GM12878 (cell line): ENCODE data around the gene PSMF1. TPM values are rescaled to one million over a fixed set of nuclear protein-coding genes. Genes with fewer than 3 reads are reported as not detected.

Source experiments
- ATAC-seq: fragments of 200-7000 bp; cut with Tn5 transposase; 3 replicates; pipeline ENCODE4 v1.9.1; 2020; ENCODE audit warnings: mild to moderate bottlenecking, moderate library complexity
- BruUV-seq: library from RNA; stranded (reverse); fragments of 400-500 nt; replicated peaks from 2 replicates; lab custom pipeline; 2021; lab: Mats Ljungman, UMichigan
- CTCF ChIA-PET: fragments of 300-600 bp; sonication (Branson Sonifier 250); formaldehyde crosslinking; extraction: SDS; loops from one replicate; lab custom pipeline; 2021; ENCODE audit warnings: inconsistent platforms; lab: Yijun Ruan, JAX
- POLR2A ChIA-PET: fragments of 350-600 bp; formaldehyde crosslinking; extraction: SDS; loops from one replicate; lab custom pipeline; 2021; ENCODE audit warnings: inconsistent platforms; lab: Charles Lee
- RAD21 ChIA-PET: fragments of 300-600 bp; sonication (Branson Sonifier 250); formaldehyde crosslinking; loops from one replicate; lab custom pipeline; 2023; ENCODE audit warnings: antibody characterized with exemption; ENCODE audit not compliant: unreplicated experiment; lab: Charles Lee
- SMC1A ChIA-PET: fragments of 300-600 bp; sonication (Branson Sonifier 250); formaldehyde crosslinking; loops from one replicate; lab custom pipeline; 2023; ENCODE audit not compliant: unreplicated experiment, uncharacterized antibody; lab: Charles Lee
- DNase-seq: peaks from one replicate; pipeline ENCODE4 v3.0.0-alpha.2; 2011; ENCODE audit warnings: low read depth, low spot score
- FAIRE-seq: peaks from 3 replicates; lab custom pipeline; 2011; peaks lifted over from hg19 to GRCh38; lab: Jason Lieb, UNC
- H2AFZ ChIP-seq: 2 replicates; pipeline ENCODE4 v1.6.0; 2011; ENCODE audit warnings: low read depth, low read length, control low read depth; ENCODE audit not compliant: control insufficient read depth
- H3K27ac ChIP-seq: 2 replicates; pipeline ENCODE4 v1.5.1; 2011; ENCODE audit warnings: control low read depth; ENCODE audit not compliant: control insufficient read depth, insufficient read depth
- H3K27me3 ChIP-seq, 2 experiments: replicated peaks in 1 of 2; 2 replicates each; pipeline versions ENCODE4 v1.6.0 to v1.6.1; 2011; ENCODE audit warnings: low read length in 1 of 2; ENCODE audit not compliant: control insufficient read depth in 2 of 2, insufficient read depth in 2 of 2
- H3K36me3 ChIP-seq, 2 experiments: 2 replicates each; pipeline ENCODE4 v1.5.1; 2011; ENCODE audit warnings: low read length in 1 of 2; ENCODE audit not compliant: control insufficient read depth in 2 of 2, insufficient read depth in 2 of 2
- H3K4me1 ChIP-seq: 2 replicates; pipeline ENCODE4 v1.6.1; 2011; ENCODE audit warnings: mild to moderate bottlenecking, low read length, moderate library complexity, mixed read lengths; ENCODE audit not compliant: control insufficient read depth, insufficient read depth
- H3K4me2 ChIP-seq: 2 replicates; pipeline ENCODE4 v1.6.0; 2011; ENCODE audit warnings: control low read depth; ENCODE audit not compliant: control insufficient read depth, insufficient read depth
- H3K4me3 ChIP-seq: fragments of 200-600 bp; sonication (generic); 2 replicates; pipeline ENCODE4 v1.5.1; 2016
- H3K79me2 ChIP-seq: 2 replicates; pipeline ENCODE4 v1.6.0; 2011; ENCODE audit warnings: low read length; ENCODE audit not compliant: control insufficient read depth, insufficient read depth
- H3K9ac ChIP-seq: 2 replicates; pipeline ENCODE4 v1.8.0; 2011; ENCODE audit warnings: low read length, control low read depth, mixed read lengths; ENCODE audit not compliant: control insufficient read depth, insufficient read depth
- H3K9me3 ChIP-seq: replicated peaks from 3 replicates; pipeline ENCODE4 v1.5.1; 2011; ENCODE audit warnings: mild to moderate bottlenecking, low read length; ENCODE audit not compliant: control insufficient read depth, insufficient read depth
- H4K20me1 ChIP-seq: 2 replicates; pipeline ENCODE4 v1.6.0; 2011; ENCODE audit not compliant: control insufficient read depth, insufficient read depth
- EGR1 ChIP-seq, 2 experiments: IDR thresholded peaks; 1 replicate in 1 of 2; 2 replicates in 1 of 2; pipeline ENCODE4 v1.6.1; 2011 to 2012; ENCODE audit warnings: low read depth in 2 of 2, low read length in 2 of 2, borderline replicate concordance in 1 of 2, mild to moderate bottlenecking in 1 of 2, moderate library complexity in 1 of 2
- FOS ChIP-seq: IDR thresholded peaks from 3 replicates; pipeline ENCODE4 v1.6.1; 2011; ENCODE audit warnings: borderline replicate concordance; ENCODE audit not compliant: insufficient read length; ENCODE audit errors: extremely low read depth
- FOXK2 ChIP-seq: fragments of 450-650 bp; IDR thresholded peaks from 2 replicates; pipeline ENCODE4 v1.6.1; 2017; ENCODE audit warnings: mild to moderate bottlenecking, moderate library complexity
- IKZF1 ChIP-seq: fragments of 450-650 bp; conservative IDR thresholded peaks from 2 replicates; pipeline ENCODE4 v1.6.1; 2017; ENCODE audit warnings: antibody characterized with exemption, mild to moderate bottlenecking
- NR2F1 ChIP-seq: fragments of 450-650 bp; conservative IDR thresholded peaks from 2 replicates; pipeline ENCODE4 v1.6.1; 2017; ENCODE audit warnings: mild to moderate bottlenecking
- SUZ12 ChIP-seq: fragments of 200-600 bp; sonication (generic); IDR thresholded peaks from one replicate; pipeline ENCODE4 v1.6.1; 2018; ENCODE audit warnings: antibody characterized with exemption, mild to moderate bottlenecking; ENCODE audit not compliant: unreplicated experiment
- TCF3 ChIP-seq: IDR thresholded peaks from 2 replicates; pipeline ENCODE4 v1.6.1; 2012; ENCODE audit warnings: low read depth, mild to moderate bottlenecking, low read length, borderline replicate concordance; ENCODE audit not compliant: insufficient read depth
- YBX1 ChIP-seq: fragments of 450-650 bp; IDR thresholded peaks from 2 replicates; pipeline ENCODE4 v1.6.1; 2016; ENCODE audit warnings: antibody characterized with exemption
- ZNF622 ChIP-seq: fragments of 450-650 bp; IDR thresholded peaks from 2 replicates; pipeline ENCODE4 v1.6.1; 2017; ENCODE audit warnings: mild to moderate bottlenecking, inconsistent platforms
- ZSCAN29 ChIP-seq: fragments of 450-650 bp; IDR thresholded peaks from 2 replicates; pipeline ENCODE4 v1.6.1; 2017; ENCODE audit warnings: mild to moderate bottlenecking, moderate library complexity
- WGBS: methylation state at CpG from one replicate; pipeline ENCODE4 v1.1.6; 2016; ENCODE audit warnings: low lambda C conversion rate; ENCODE audit not compliant: insufficient replicate concordance, insufficient coverage; ENCODE audit errors: missing lambda C conversion rate; 5-methylcytosine and 5-hydroxymethylcytosine counted together
- in situ Hi-C: fragments of 300-500 bp; cut with MboI; formaldehyde crosslinking; loops from 9 replicates; pipeline ENCODE4 v1.14.3; 2018; ENCODE audit warnings: mixed read lengths
- intact Hi-C: fragments of 100-400 bp; cut with micrococcal nuclease; formaldehyde crosslinking; loops from one replicate; pipeline ENCODE4 v1.14.2; 2022; ENCODE audit not compliant: unreplicated experiment
- polyA plus RNA-seq, 11 experiments: library from polyadenylated mRNA; depleted of rRNA in 4 of 11; unstranded in 6 of 11; stranded (reverse) in 5 of 11; fragments of >200 nt; fragmentation: Nextera tagmentation in 4 of 11; fragmentation: Illumina TruSeq in 1 of 11; extraction: Ambion mirVana in 4 of 11; extraction: Trizol in 1 of 11; gene quantifications; 1 replicate in 1 of 11; 2 replicates in 10 of 11; pipeline versions ENCODE4 v1.2.1 to v1.2.3, GENCODE V29; 2011 to 2016; ENCODE audit warnings: inconsistent platforms in 2 of 11, missing spikeins in 2 of 11, low read depth in 1 of 11
- total RNA-seq, 4 experiments: library from RNA; depleted of rRNA in 3 of 4; stranded (reverse); fragments of >200 nt in 3 of 4; fragmentation: Illumina TruSeq in 1 of 4; extraction: Trizol in 1 of 4; gene quantifications; 2 replicates each; pipeline versions ENCODE4 v1.2.1 to v1.2.3, GENCODE V29; 2013 to 2021
- TF ChIP-seq, protein P1 (sequence below): fragments of 450-650 bp; IDR thresholded peaks from 2 replicates; pipeline ENCODE4 v1.6.1; 2018; ENCODE audit warnings: mild to moderate bottlenecking, low read depth, moderate library complexity; ENCODE audit not compliant: partially characterized antibody
- TF ChIP-seq, protein P2 (sequence below): fragments of 450-650 bp; formaldehyde crosslinking; IDR thresholded peaks from 2 replicates; pipeline ENCODE4 v1.4.0; 2020; ENCODE audit warnings: mild to moderate bottlenecking, moderate library complexity
- TF ChIP-seq, protein P3 (sequence below): fragments of 450-650 bp; IDR thresholded peaks from 2 replicates; pipeline ENCODE4 v1.6.1; 2016; ENCODE audit warnings: mild to moderate bottlenecking
- TF ChIP-seq, protein P4 (sequence below): IDR thresholded peaks from 2 replicates; pipeline ENCODE4 v1.6.1; 2011; ENCODE audit warnings: mild to moderate bottlenecking, low read depth, low read length, moderate library complexity; ENCODE audit not compliant: insufficient replicate concordance

PSMF1 gene
- total and polyA plus RNA-seq, 10 of the 15 experiments (the other 5 are each of a cell fraction or from before 2014, with no cell fraction given), result 14.2 to 173 (median 40.6) TPM

DNA sequence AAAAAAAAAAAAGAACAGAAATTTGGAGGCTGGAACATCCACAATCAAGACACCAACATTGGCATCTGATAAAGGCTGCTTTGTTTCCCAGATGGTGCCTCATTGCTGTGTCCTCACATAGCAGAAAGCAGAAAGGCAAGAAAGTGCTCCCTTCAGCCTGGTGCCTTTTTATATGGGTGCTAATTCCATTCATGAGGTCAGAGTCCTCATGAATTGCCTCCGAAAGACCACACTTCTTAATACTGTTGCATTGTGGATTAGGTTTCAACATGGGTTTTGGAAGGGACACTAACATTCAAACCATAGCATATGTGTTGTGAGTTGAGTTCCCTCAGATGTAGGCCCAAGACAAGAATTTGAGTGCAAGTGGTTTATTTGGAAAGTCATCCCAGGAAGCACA, 76.8 kb downstream of the PSMF1 start:
- no peak for ATAC-seq
- ChIA-PET SMC1A (no interaction called here), CTCF (no interaction called here), POLR2A (no interaction called here), RAD21 (no interaction called here)
- BruUV-seq, result no TSS peak
- H3K4me2 ChIP-seq, result no peak overlapping the region
- 0% methylated on average over 1 of the region's 1 CpG for WGBS
- no peaks in the 10 kb centered on the region for H3K79me2 ChIP-seq
- H3K9me3 ChIP-seq, result no peaks in the 10 kb centered on the region
- in situ Hi-C loops (no loop called here), intact Hi-C loops (no loop called here)
- H4K20me1 ChIP-seq, result no peaks in the 10 kb centered on the region
- no peak overlapping the region for H3K9ac ChIP-seq
- H3K27ac ChIP-seq, result no peak overlapping the region
- no peaks in the 10 kb centered on the region; a peak in 2 of 4 replicates for H3K27me3 ChIP-seq
- H3K4me1 ChIP-seq, result no peaks in the 10 kb centered on the region
- no peak for DNase-seq
- no peaks in the 10 kb centered on the region for H3K36me3 ChIP-seq
- no peak overlapping the region for H2AFZ ChIP-seq
- no peak overlapping the region for H3K4me3 ChIP-seq
- no peak for FAIRE-seq
- TF ChIP-seq, protein P1, sequence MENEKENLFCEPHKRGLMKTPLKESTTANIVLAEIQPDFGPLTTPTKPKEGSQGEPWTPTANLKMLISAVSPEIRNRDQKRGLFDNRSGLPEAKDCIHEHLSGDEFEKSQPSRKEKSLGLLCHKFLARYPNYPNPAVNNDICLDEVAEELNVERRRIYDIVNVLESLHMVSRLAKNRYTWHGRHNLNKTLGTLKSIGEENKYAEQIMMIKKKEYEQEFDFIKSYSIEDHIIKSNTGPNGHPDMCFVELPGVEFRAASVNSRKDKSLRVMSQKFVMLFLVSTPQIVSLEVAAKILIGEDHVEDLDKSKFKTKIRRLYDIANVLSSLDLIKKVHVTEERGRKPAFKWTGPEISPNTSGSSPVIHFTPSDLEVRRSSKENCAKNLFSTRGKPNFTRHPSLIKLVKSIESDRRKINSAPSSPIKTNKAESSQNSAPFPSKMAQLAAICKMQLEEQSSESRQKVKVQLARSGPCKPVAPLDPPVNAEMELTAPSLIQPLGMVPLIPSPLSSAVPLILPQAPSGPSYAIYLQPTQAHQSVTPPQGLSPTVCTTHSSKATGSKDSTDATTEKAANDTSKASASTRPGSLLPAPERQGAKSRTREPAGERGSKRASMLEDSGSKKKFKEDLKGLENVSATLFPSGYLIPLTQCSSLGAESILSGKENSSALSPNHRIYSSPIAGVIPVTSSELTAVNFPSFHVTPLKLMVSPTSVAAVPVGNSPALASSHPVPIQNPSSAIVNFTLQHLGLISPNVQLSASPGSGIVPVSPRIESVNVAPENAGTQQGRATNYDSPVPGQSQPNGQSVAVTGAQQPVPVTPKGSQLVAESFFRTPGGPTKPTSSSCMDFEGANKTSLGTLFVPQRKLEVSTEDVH, result no peak
- TF ChIP-seq FOS (no peak), ZNF622 (no peak), YBX1 (no peak), ZSCAN29 (no peak), TCF3 (no peak), SUZ12 (no peak), NR2F1 (no peak), EGR1 (IDR thresholded peaks at IDR 0.05; ENCODE audit: borderline replicate concordance in 1 of 2, low read depth in 2 of 2, low read length in 2 of 2) (no peak), IKZF1 (no peak), FOXK2 (no peak)
- TF ChIP-seq, protein P2, sequence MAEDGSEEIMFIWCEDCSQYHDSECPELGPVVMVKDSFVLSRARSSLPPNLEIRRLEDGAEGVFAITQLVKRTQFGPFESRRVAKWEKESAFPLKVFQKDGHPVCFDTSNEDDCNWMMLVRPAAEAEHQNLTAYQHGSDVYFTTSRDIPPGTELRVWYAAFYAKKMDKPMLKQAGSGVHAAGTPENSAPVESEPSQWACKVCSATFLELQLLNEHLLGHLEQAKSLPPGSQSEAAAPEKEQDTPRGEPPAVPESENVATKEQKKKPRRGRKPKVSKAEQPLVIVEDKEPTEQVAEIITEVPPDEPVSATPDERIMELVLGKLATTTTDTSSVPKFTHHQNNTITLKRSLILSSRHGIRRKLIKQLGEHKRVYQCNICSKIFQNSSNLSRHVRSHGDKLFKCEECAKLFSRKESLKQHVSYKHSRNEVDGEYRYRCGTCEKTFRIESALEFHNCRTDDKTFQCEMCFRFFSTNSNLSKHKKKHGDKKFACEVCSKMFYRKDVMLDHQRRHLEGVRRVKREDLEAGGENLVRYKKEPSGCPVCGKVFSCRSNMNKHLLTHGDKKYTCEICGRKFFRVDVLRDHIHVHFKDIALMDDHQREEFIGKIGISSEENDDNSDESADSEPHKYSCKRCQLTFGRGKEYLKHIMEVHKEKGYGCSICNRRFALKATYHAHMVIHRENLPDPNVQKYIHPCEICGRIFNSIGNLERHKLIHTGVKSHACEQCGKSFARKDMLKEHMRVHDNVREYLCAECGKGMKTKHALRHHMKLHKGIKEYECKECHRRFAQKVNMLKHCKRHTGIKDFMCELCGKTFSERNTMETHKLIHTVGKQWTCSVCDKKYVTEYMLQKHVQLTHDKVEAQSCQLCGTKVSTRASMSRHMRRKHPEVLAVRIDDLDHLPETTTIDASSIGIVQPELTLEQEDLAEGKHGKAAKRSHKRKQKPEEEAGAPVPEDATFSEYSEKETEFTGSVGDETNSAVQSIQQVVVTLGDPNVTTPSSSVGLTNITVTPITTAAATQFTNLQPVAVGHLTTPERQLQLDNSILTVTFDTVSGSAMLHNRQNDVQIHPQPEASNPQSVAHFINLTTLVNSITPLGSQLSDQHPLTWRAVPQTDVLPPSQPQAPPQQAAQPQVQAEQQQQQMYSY (CRISPR knock-in tag), result no peak
- TF ChIP-seq, protein P3, sequence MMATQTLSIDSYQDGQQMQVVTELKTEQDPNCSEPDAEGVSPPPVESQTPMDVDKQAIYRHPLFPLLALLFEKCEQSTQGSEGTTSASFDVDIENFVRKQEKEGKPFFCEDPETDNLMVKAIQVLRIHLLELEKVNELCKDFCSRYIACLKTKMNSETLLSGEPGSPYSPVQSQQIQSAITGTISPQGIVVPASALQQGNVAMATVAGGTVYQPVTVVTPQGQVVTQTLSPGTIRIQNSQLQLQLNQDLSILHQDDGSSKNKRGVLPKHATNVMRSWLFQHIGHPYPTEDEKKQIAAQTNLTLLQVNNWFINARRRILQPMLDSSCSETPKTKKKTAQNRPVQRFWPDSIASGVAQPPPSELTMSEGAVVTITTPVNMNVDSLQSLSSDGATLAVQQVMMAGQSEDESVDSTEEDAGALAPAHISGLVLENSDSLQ, result no peak
- TF ChIP-seq, protein P4, sequence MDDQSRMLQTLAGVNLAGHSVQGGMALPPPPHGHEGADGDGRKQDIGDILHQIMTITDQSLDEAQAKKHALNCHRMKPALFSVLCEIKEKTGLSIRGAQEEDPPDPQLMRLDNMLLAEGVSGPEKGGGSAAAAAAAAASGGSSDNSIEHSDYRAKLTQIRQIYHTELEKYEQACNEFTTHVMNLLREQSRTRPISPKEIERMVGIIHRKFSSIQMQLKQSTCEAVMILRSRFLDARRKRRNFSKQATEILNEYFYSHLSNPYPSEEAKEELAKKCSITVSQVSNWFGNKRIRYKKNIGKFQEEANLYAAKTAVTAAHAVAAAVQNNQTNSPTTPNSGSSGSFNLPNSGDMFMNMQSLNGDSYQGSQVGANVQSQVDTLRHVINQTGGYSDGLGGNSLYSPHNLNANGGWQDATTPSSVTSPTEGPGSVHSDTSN, result no peak
